Hematopoietic multipotent progenitor cell treated with erythropoietin and hydrocortisone succinate and interleukin-3 and kit ligand, for 17 days (in vitro differentiated cells): ENCODE measurements around the gene SGIP1.
"Not testable (repeated sequence)": the region's sequence is repeated elsewhere in the genome, so short reads cannot be mapped to it uniquely, and the experiment has no call there.

ENCODE experiments used
- DNase-seq: peaks from one replicate; pipeline ENCODE4 v3.0.0-alpha.2; 2015; ENCODE audit warnings: low spot score

Gene SGIP1

GRCh38 chr1:66557157-66557556 lies 23.2 kb downstream of the SGIP1 start:
- no peak for DNase-seq

GRCh38 chr1:66559517-66559916 lies 25.6 kb downstream of the SGIP1 start:
- no peak for DNase-seq

GRCh38 chr1:66562561-66562960 lies 28.6 kb downstream of the SGIP1 start:
- no peak for DNase-seq

GRCh38 chr1:66563094-66563800 lies 29.3 kb downstream of the SGIP1 start:
- no peak for DNase-seq

GRCh38 chr1:66563941-66564630 lies 30.1 kb downstream of the SGIP1 start:
- no peak for DNase-seq

GRCh38 chr1:66570196-66570595 lies 36.2 kb downstream of the SGIP1 start:
- no peak for DNase-seq

GRCh38 chr1:66571789-66572188 lies 37.8 kb downstream of the SGIP1 start:
- DNase-seq = no peak

- DNase-seq = no peak
Observed at GRCh38 chr1:66575739-66576138, 41.8 kb downstream of the SGIP1 start.

- no peak for DNase-seq
Observed at GRCh38 chr1:66576645-66577044, 42.7 kb downstream of the SGIP1 start.

- no peak for DNase-seq
Observed at GRCh38 chr1:66578841-66579240, 44.9 kb downstream of the SGIP1 start.

GRCh38 chr1:66580081-66580480 lies 46.1 kb downstream of the SGIP1 start:
- DNase-seq = no peak

- DNase-seq = no peak
Observed at GRCh38 chr1:66583021-66583420, 49.1 kb downstream of the SGIP1 start.

- DNase-seq = no peak
Observed at GRCh38 chr1:66585002-66585401, 51.0 kb downstream of the SGIP1 start.

GRCh38 chr1:66589326-66589725 lies 55.4 kb downstream of the SGIP1 start:
- DNase-seq = no peak

GRCh38 chr1:66592106-66592507 lies 58.2 kb downstream of the SGIP1 start:
- DNase-seq = not testable (repeated sequence)

- DNase-seq = no peak
Observed at GRCh38 chr1:66596191-66596590, 62.2 kb downstream of the SGIP1 start.

- DNase-seq = no peak
Observed at GRCh38 chr1:66597500-66597899, 63.5 kb downstream of the SGIP1 start.

GRCh38 chr1:66598670-66599069 lies 64.7 kb downstream of the SGIP1 start:
- no peak for DNase-seq

- no peak for DNase-seq
Observed at GRCh38 chr1:66599346-66599745, 65.4 kb downstream of the SGIP1 start.

GRCh38 chr1:66599899-66600737 lies 66.2 kb downstream of the SGIP1 start:
- no peak for DNase-seq

GRCh38 chr1:66605419-66605997 lies 71.6 kb downstream of the SGIP1 start:
- DNase-seq = no peak

GRCh38 chr1:66606362-66607065 lies 72.6 kb downstream of the SGIP1 start:
- no peak for DNase-seq
